HG03039 (cell line): ENCODE data around the gene SEZ6L2.
"Not testable (repeated sequence)": the region's sequence is repeated elsewhere in the genome, so short reads cannot be mapped to it uniquely, and the experiment has no call there.

Experiments used
- ATAC-seq: cut with Tn5 transposase; IDR thresholded peaks from one replicate; pipeline ENCODE4 v1.9.1; 2021; ENCODE audit warnings: mild to moderate bottlenecking, moderate library complexity; ENCODE audit not compliant: unreplicated experiment

The SEZ6L2 gene

GRCh38 chr16:29858149-29858849 lies 41.1 kb downstream of the SEZ6L2 start:
- no peak for ATAC-seq

GRCh38 chr16:29857133-29857760 lies 42.1 kb downstream of the SEZ6L2 start:
- no peak for ATAC-seq

GRCh38 chr16:29854520-29855100 lies 44.7 kb downstream of the SEZ6L2 start:
- ATAC-seq: no peak

GRCh38 chr16:29852654-29853053 lies 46.7 kb downstream of the SEZ6L2 start:
- ATAC-seq: no peak

GRCh38 chr16:29850998-29851397 lies 48.4 kb downstream of the SEZ6L2 start:
- no peak for ATAC-seq

- no peak for ATAC-seq
These were observed 49.8 kb downstream of the SEZ6L2 start for GRCh38 chr16:29849505-29849904.

- no peak for ATAC-seq
These were observed 50.7 kb downstream of the SEZ6L2 start for GRCh38 chr16:29848420-29849297.

- no peak for ATAC-seq
These were observed 53.7 kb downstream of the SEZ6L2 start for GRCh38 chr16:29845656-29846055.

GRCh38 chr16:29844575-29845331 lies 54.6 kb downstream of the SEZ6L2 start:
- no peak for ATAC-seq

- no peak for ATAC-seq
These were observed 55.4 kb downstream of the SEZ6L2 start for GRCh38 chr16:29843931-29844330.

GRCh38 chr16:29842732-29843346 lies 56.5 kb downstream of the SEZ6L2 start:
- no peak for ATAC-seq

- ATAC-seq: no peak
These were observed 57.7 kb downstream of the SEZ6L2 start for GRCh38 chr16:29841631-29842030.

- no peak for ATAC-seq
These were observed 59.1 kb downstream of the SEZ6L2 start for GRCh38 chr16:29840240-29840639.

GRCh38 chr16:29839822-29840221 lies 59.5 kb downstream of the SEZ6L2 start:
- ATAC-seq: no peak

GRCh38 chr16:29837841-29838240 lies 61.5 kb downstream of the SEZ6L2 start:
- ATAC-seq: no peak

- no peak for ATAC-seq
These were observed 62.7 kb downstream of the SEZ6L2 start for GRCh38 chr16:29836623-29837022.

GRCh38 chr16:29835926-29836325 lies 63.4 kb downstream of the SEZ6L2 start:
- ATAC-seq: no peak

- no peak for ATAC-seq
These were observed 65.3 kb downstream of the SEZ6L2 start for GRCh38 chr16:29834079-29834478.

- not testable (repeated sequence) for ATAC-seq
These were observed 66.1 kb downstream of the SEZ6L2 start for GRCh38 chr16:29833219-29833618.

- ATAC-seq: no peak
These were observed 67.9 kb downstream of the SEZ6L2 start for GRCh38 chr16:29831490-29831889.
